ENCODE data around the gene TH.

- TF ChIP-seq CTCF (IDR thresholded peaks at IDR 0.05 in 8 of 11, conservative IDR thresholded peaks at IDR 0.05 in 3 of 11) (no peak), POLR2A (IDR thresholded peaks at IDR 0.05) (no peak), POLR2AphosphoS5 (IDR thresholded peaks at IDR 0.05) (no peak)
Measured at GRCh38 chr11:2192435-2192834, 20.8 kb upstream of the TH start.

All from spleen (tissue), 7 donors.